Trophoblast cell (in vitro differentiated cells and primary cell): ENCODE results near the gene WRAP73.

ENCODE experiments used
- DNase-seq, 2 donors: peaks; one replicate each; pipeline ENCODE4 v3.0.0-alpha.2; 2016
- H2AFZ ChIP-seq: 2 replicates; pipeline ENCODE4 v1.6.1; 2013; ENCODE audit warnings: low read length, moderate library complexity, mild to moderate bottlenecking; ENCODE audit not compliant: insufficient read depth, poor library complexity
- H2AK5ac ChIP-seq: 2 replicates; pipeline ENCODE4 v1.6.1; 2013; ENCODE audit warnings: mild to moderate bottlenecking, low read length
- H2BK120ac ChIP-seq: 2 replicates; pipeline ENCODE4 v1.6.1; 2013; ENCODE audit warnings: low read length, mild to moderate bottlenecking, moderate library complexity; ENCODE audit not compliant: insufficient read depth, poor library complexity
- H2BK12ac ChIP-seq: 2 replicates; pipeline ENCODE4 v1.6.1; 2013; ENCODE audit warnings: mild to moderate bottlenecking, low read length, moderate library complexity
- H2BK5ac ChIP-seq: 2 replicates; pipeline ENCODE4 v1.6.1; 2013; ENCODE audit warnings: low read length, low read depth, moderate library complexity, mild to moderate bottlenecking; ENCODE audit not compliant: poor library complexity
- H3K14ac ChIP-seq: 2 replicates; pipeline ENCODE4 v1.6.1; 2013; ENCODE audit warnings: mild to moderate bottlenecking, low read length
- H3K18ac ChIP-seq: 2 replicates; pipeline ENCODE4 v1.6.1; 2013; ENCODE audit warnings: mild to moderate bottlenecking, low read length
- H3K23ac ChIP-seq: 2 replicates; pipeline ENCODE4 v1.6.1; 2013; ENCODE audit warnings: low read length
- H3K27ac ChIP-seq: 2 replicates; pipeline ENCODE4 v1.5.1; 2013; ENCODE audit warnings: low read depth, mild to moderate bottlenecking, inconsistent platforms, low read length, moderate library complexity
- H3K27me3 ChIP-seq: 2 replicates; pipeline ENCODE4 v1.6.1; 2013; ENCODE audit warnings: inconsistent platforms, mild to moderate bottlenecking, low read length, moderate library complexity; ENCODE audit not compliant: insufficient read depth
- H3K36me3 ChIP-seq, 2 experiments: 1 replicate in 1 of 2; 2 replicates in 1 of 2; pipeline ENCODE4 v1.6.1; 2013; ENCODE audit warnings: low read length in 2 of 2, mild to moderate bottlenecking in 2 of 2, moderate library complexity in 1 of 2; ENCODE audit not compliant: insufficient read depth in 2 of 2, control insufficient read depth in 1 of 2
- H3K4ac ChIP-seq: 2 replicates; pipeline ENCODE4 v1.6.1; 2013; ENCODE audit warnings: low read depth, mild to moderate bottlenecking, low read length, moderate library complexity
- H3K4me1 ChIP-seq, 2 experiments: 1 replicate in 1 of 2; 2 replicates in 1 of 2; pipeline ENCODE4 v1.6.1; 2013; ENCODE audit warnings: low read length in 2 of 2, mild to moderate bottlenecking in 2 of 2, moderate library complexity in 1 of 2; ENCODE audit not compliant: insufficient read depth in 2 of 2, control insufficient read depth in 1 of 2
- H3K4me2 ChIP-seq: 2 replicates; pipeline ENCODE4 v1.6.1; 2013; ENCODE audit warnings: inconsistent platforms, mild to moderate bottlenecking, low read length, moderate library complexity
- H3K4me3 ChIP-seq: 2 replicates; pipeline ENCODE4 v1.5.1; 2013; ENCODE audit warnings: mild to moderate bottlenecking, low read depth, low read length, inconsistent platforms
- H3K79me1 ChIP-seq: one replicate; pipeline ENCODE4 v1.6.1; 2013; ENCODE audit warnings: low read length
- H3K79me2 ChIP-seq: 2 replicates; pipeline ENCODE4 v1.6.1; 2013; ENCODE audit warnings: low read length, mild to moderate bottlenecking; ENCODE audit not compliant: control insufficient read depth, insufficient read depth, poor library complexity
- H3K9ac ChIP-seq: 2 replicates; pipeline ENCODE4 v1.6.1; 2013; ENCODE audit warnings: mild to moderate bottlenecking, low read length
- H3K9me3 ChIP-seq: 2 replicates; pipeline ENCODE4 v1.6.1; 2013; ENCODE audit warnings: low read depth, mild to moderate bottlenecking, control low read depth, inconsistent platforms, low read length; ENCODE audit not compliant: insufficient read depth
- H4K12ac ChIP-seq: 2 replicates; pipeline ENCODE4 v1.6.1; 2013; ENCODE audit warnings: low read depth, mild to moderate bottlenecking, low read length, moderate library complexity
- H4K8ac ChIP-seq: 2 replicates; pipeline ENCODE4 v1.6.1; 2013; ENCODE audit warnings: low read depth, mild to moderate bottlenecking, low read length, moderate library complexity
- H4K91ac ChIP-seq: one replicate; pipeline ENCODE4 v1.6.1; 2013; ENCODE audit warnings: low read depth, mild to moderate bottlenecking, low read length, moderate library complexity
- WGBS: extraction: QIAGEN DNeasy Blood & Tissue Kit; methylation state at CpG from one replicate; pipeline ENCODE4 v1.1.7; 2013; ENCODE audit warnings: missing lambda C conversion rate; ENCODE audit not compliant: insufficient read length, insufficient coverage; ENCODE audit errors: extremely low coverage; 5-methylcytosine and 5-hydroxymethylcytosine counted together

WRAP73 gene

GRCh38 chr1:3602375-3602774 lies 47.5 kb downstream of the WRAP73 start:
- Histone ChIP-seq H3K9ac (no peak overlapping the region), H2BK5ac (no peak overlapping the region), H3K27ac (no peak overlapping the region), H3K14ac (no peak overlapping the region), H2AK5ac (no peak overlapping the region), H3K79me1 (no peaks in the 10 kb centered on the region), H3K4me3 (no peak overlapping the region), H3K4me1 (no peaks in the 10 kb centered on the region), H4K12ac (no peak overlapping the region), H4K8ac (no peak overlapping the region), H3K27me3 (no peaks in the 10 kb centered on the region), H2AFZ (no peak overlapping the region), H3K9me3 (peaks cover 14% of the 10 kb centered on the region), H3K4me2 (no peak overlapping the region), H2BK120ac (no peak overlapping the region), H3K36me3 (no peaks in the 10 kb centered on the region), H4K91ac (no peak overlapping the region), H3K18ac (no peak overlapping the region), H3K79me2 (no peaks in the 10 kb centered on the region), H2BK12ac (no peak overlapping the region), H3K4ac (no peak overlapping the region), H3K23ac (no peak overlapping the region)
- WGBS = no CpG with 5 or more reads among the region's 21 CpGs
- DNase-seq = no peak

GRCh38 chr1:3601743-3602142 lies 48.2 kb downstream of the WRAP73 start:
- no peaks in the 10 kb centered on the region for H3K79me2 ChIP-seq
- H2AFZ ChIP-seq = no peak overlapping the region

GRCh38 chr1:3600354-3600753 lies 49.5 kb downstream of the WRAP73 start:
- H3K4me1 ChIP-seq = no peaks in the 10 kb centered on the region
- H3K9ac ChIP-seq = no peak overlapping the region
- H3K36me3 ChIP-seq = no peaks in the 10 kb centered on the region
- H3K14ac ChIP-seq = no peak overlapping the region
- peaks cover 14% of the 10 kb centered on the region for H3K9me3 ChIP-seq
- no peak overlapping the region for H2AK5ac ChIP-seq
- no peak overlapping the region for H2BK120ac ChIP-seq
- no peak overlapping the region for H3K23ac ChIP-seq
- no peaks in the 10 kb centered on the region for H3K79me2 ChIP-seq
- no CpG with 5 or more reads among the region's 10 CpGs for WGBS
- H3K79me1 ChIP-seq = no peaks in the 10 kb centered on the region
- H2BK5ac ChIP-seq = no peak overlapping the region
- no peak overlapping the region for H4K12ac ChIP-seq
- H2AFZ ChIP-seq = no peak overlapping the region
- H3K27me3 ChIP-seq = no peaks in the 10 kb centered on the region
- no peak for DNase-seq
- H2BK12ac ChIP-seq = no peak overlapping the region
- no peak overlapping the region for H3K4ac ChIP-seq
- H4K8ac ChIP-seq = no peak overlapping the region
- no peak overlapping the region for H3K27ac ChIP-seq
- H3K18ac ChIP-seq = no peak overlapping the region
- H4K91ac ChIP-seq = no peak overlapping the region
- H3K4me3 ChIP-seq = no peak overlapping the region
- no peak overlapping the region for H3K4me2 ChIP-seq

More at GRCh38 chr1:3601743-3602142, 48.2 kb downstream of the WRAP73 start:
- no peak overlapping the region for H3K14ac ChIP-seq
- no peaks in the 10 kb centered on the region for H3K4me1 ChIP-seq
- no peak overlapping the region for H2BK5ac ChIP-seq
- no peak overlapping the region for H2AK5ac ChIP-seq
- no peaks in the 10 kb centered on the region for H3K36me3 ChIP-seq
- H3K9me3 ChIP-seq = peaks cover 14% of the 10 kb centered on the region
- H3K27me3 ChIP-seq = no peaks in the 10 kb centered on the region
- H2BK120ac ChIP-seq = no peak overlapping the region
- H2BK12ac ChIP-seq = no peak overlapping the region
- no peak overlapping the region for H3K18ac ChIP-seq
- no peak overlapping the region for H3K4me2 ChIP-seq
- no peak for DNase-seq
- no peak overlapping the region for H3K9ac ChIP-seq
- H4K8ac ChIP-seq = no peak overlapping the region
- no peak overlapping the region for H4K91ac ChIP-seq
- no CpG with 5 or more reads among the region's 16 CpGs for WGBS
- H3K79me1 ChIP-seq = no peaks in the 10 kb centered on the region
- no peak overlapping the region for H3K4ac ChIP-seq
- H4K12ac ChIP-seq = no peak overlapping the region
- H3K23ac ChIP-seq = no peak overlapping the region
- H3K27ac ChIP-seq = no peak overlapping the region
- H3K4me3 ChIP-seq = no peak overlapping the region

- Histone ChIP-seq H3K23ac (no peak overlapping the region), H4K12ac (no peak overlapping the region)
- no CpG with 5 or more reads among the region's 15 CpGs for WGBS
Observed at GRCh38 chr1:3599816-3600215, 50.1 kb downstream of the WRAP73 start.

More at GRCh38 chr1:3599816-3600215, 50.1 kb downstream of the WRAP73 start:
- Histone ChIP-seq H2BK5ac (no peak overlapping the region), H3K9ac (no peak overlapping the region), H4K91ac (no peak overlapping the region), H2BK120ac (no peak overlapping the region), H3K79me1 (no peaks in the 10 kb centered on the region), H3K4me3 (no peak overlapping the region), H2AFZ (no peak overlapping the region), H3K4ac (no peak overlapping the region), H3K18ac (no peak overlapping the region), H3K79me2 (no peaks in the 10 kb centered on the region), H3K36me3 (no peaks in the 10 kb centered on the region), H3K4me1 (no peaks in the 10 kb centered on the region), H3K14ac (no peak overlapping the region), H2AK5ac (no peak overlapping the region), H4K8ac (no peak overlapping the region), H3K9me3 (peaks cover 10% of the 10 kb centered on the region), H3K27me3 (no peaks in the 10 kb centered on the region), H2BK12ac (no peak overlapping the region), H3K4me2 (no peak overlapping the region), H3K27ac (no peak overlapping the region)
- no peak for DNase-seq
